Renal pelvis (tissue), 4 donors: Measurements from ENCODE around the gene CIPC. TPM values are rescaled to one million over a fixed set of nuclear protein-coding genes. Genes with fewer than 3 reads are reported as not detected.

ENCODE experiments used
- DNase-seq: peaks from one replicate; pipeline ENCODE4 v3.0.0-alpha.2; 2013
- polyA plus RNA-seq, 3 donors: library from polyadenylated mRNA; unstranded; fragments of 120-200 nt; gene quantifications; one replicate each; pipeline ENCODE4 v1.2.1, GENCODE V29; 2013; ENCODE audit not compliant: insufficient read length in 3 of 3

CIPC gene
- polyA plus RNA-seq, 3 donors = 19.6 to 26.7 (median 24.5) TPM

GRCh38 chr14:77067632-77068516 lies 30.2 kb upstream of the CIPC start:
- no peak for DNase-seq

GRCh38 chr14:77068517-77069200 lies 29.4 kb upstream of the CIPC start:
- DNase-seq = no peak

GRCh38 chr14:77069551-77069950 lies 28.5 kb upstream of the CIPC start:
- DNase-seq = no peak

- DNase-seq = no peak
Observed at GRCh38 chr14:77071938-77072388, 26.1 kb upstream of the CIPC start.

GRCh38 chr14:77074969-77075368 lies 23.1 kb upstream of the CIPC start:
- DNase-seq = no peak

GRCh38 chr14:77076113-77076631 lies 21.9 kb upstream of the CIPC start:
- DNase-seq = peak; percentile 79

GRCh38 chr14:77077040-77077439 lies 21.0 kb upstream of the CIPC start:
- DNase-seq = no peak

GRCh38 chr14:77082356-77082755 lies 15.7 kb upstream of the CIPC start:
- no peak for DNase-seq

GRCh38 chr14:77083082-77083481 lies 15.0 kb upstream of the CIPC start:
- no peak for DNase-seq

GRCh38 chr14:77084985-77085384 lies 13.1 kb upstream of the CIPC start:
- no peak for DNase-seq

GRCh38 chr14:77085538-77085937 lies 12.5 kb upstream of the CIPC start:
- no peak for DNase-seq

- peak; percentile 69 for DNase-seq
Observed at GRCh38 chr14:77086017-77086727, 11.9 kb upstream of the CIPC start.

GRCh38 chr14:77086951-77087350 lies 11.1 kb upstream of the CIPC start:
- DNase-seq = no peak

- DNase-seq = no peak
Observed at GRCh38 chr14:77087631-77088030, 10.4 kb upstream of the CIPC start.

GRCh38 chr14:77088219-77088618 lies 9.8 kb upstream of the CIPC start:
- DNase-seq = peak; percentile 77

GRCh38 chr14:77088645-77089044 lies 9.4 kb upstream of the CIPC start:
- no peak for DNase-seq

- DNase-seq = no peak
Observed at GRCh38 chr14:77091518-77091917, 6.5 kb upstream of the CIPC start.

GRCh38 chr14:77092676-77093075 lies 5.4 kb upstream of the CIPC start:
- DNase-seq = no peak

- peak; percentile 83 for DNase-seq
Observed at GRCh38 chr14:77094672-77095284, 3.3 kb upstream of the CIPC start.

- DNase-seq = no peak
Observed at GRCh38 chr14:77097006-77097699, 905 bp upstream of the CIPC start.
